Gastroesophageal sphincter (tissue), 3 donors: Measurements from ENCODE around the gene ZNF787.

Experiments used
- POLR2A ChIP-seq, 2 donors: fragments of 450-650 bp; IDR thresholded peaks; one replicate each; pipeline ENCODE4 v1.6.1; 2017; ENCODE audit warnings: antibody characterized with exemption in 2 of 2, mild to moderate bottlenecking in 2 of 2, moderate library complexity in 1 of 2
- TF ChIP-seq, protein P1 (sequence below), 4 experiments: fragments of 200-600 bp in 2 of 4; fragments of 450-650 bp in 2 of 4; sonication (generic) in 1 of 4; IDR thresholded peaks; one replicate each; pipeline ENCODE4 v1.5.1; 2017 to 2019; ENCODE audit warnings: antibody characterized with exemption in 4 of 4, mild to moderate bottlenecking in 2 of 4, moderate library complexity in 2 of 4

- TF ChIP-seq POLR2A (IDR thresholded peaks at IDR 0.05), result no peak
- TF ChIP-seq, protein P1, sequence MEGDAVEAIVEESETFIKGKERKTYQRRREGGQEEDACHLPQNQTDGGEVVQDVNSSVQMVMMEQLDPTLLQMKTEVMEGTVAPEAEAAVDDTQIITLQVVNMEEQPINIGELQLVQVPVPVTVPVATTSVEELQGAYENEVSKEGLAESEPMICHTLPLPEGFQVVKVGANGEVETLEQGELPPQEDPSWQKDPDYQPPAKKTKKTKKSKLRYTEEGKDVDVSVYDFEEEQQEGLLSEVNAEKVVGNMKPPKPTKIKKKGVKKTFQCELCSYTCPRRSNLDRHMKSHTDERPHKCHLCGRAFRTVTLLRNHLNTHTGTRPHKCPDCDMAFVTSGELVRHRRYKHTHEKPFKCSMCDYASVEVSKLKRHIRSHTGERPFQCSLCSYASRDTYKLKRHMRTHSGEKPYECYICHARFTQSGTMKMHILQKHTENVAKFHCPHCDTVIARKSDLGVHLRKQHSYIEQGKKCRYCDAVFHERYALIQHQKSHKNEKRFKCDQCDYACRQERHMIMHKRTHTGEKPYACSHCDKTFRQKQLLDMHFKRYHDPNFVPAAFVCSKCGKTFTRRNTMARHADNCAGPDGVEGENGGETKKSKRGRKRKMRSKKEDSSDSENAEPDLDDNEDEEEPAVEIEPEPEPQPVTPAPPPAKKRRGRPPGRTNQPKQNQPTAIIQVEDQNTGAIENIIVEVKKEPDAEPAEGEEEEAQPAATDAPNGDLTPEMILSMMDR (IDR thresholded peaks at IDR 0.05), result no peak
Measured at GRCh38 chr19:56159622-56160271, 38.7 kb upstream of the ZNF787 start.
